WERI-Rb-1 (cell line): Measurements from ENCODE around the gene C1QTNF5.

ENCODE experiments used
- DNase-seq: peaks from one replicate; pipeline ENCODE4 v3.0.0-alpha.2; 2020
- H3K27ac ChIP-seq: fragments of 250-450 bp; sonication (Bioruptor Pico); 2 replicates; pipeline ENCODE4 v1.5.1; 2020; ENCODE audit warnings: mild to moderate bottlenecking, moderate library complexity
- H3K27me3 ChIP-seq: fragments of 250-450 bp; sonication (Bioruptor Pico); 2 replicates; pipeline ENCODE4 v1.5.1; 2021; ENCODE audit warnings: mild to moderate bottlenecking, low read depth, moderate library complexity; ENCODE audit not compliant: insufficient read depth, severe bottlenecking
- H3K36me3 ChIP-seq: fragments of 250-450 bp; sonication (Bioruptor Pico); 2 replicates; pipeline ENCODE4 v1.5.1; 2020; ENCODE audit warnings: mild to moderate bottlenecking, moderate library complexity
- H3K4me3 ChIP-seq: 2 replicates; pipeline ENCODE4 v1.5.1; 2011; ENCODE audit warnings: low read depth, mild to moderate bottlenecking, control low read depth, low read length
- H3K9me3 ChIP-seq: fragments of 250-450 bp; sonication (Bioruptor Pico); 2 replicates; pipeline ENCODE4 v1.5.1; 2021; ENCODE audit warnings: mild to moderate bottlenecking, moderate library complexity; ENCODE audit not compliant: severe bottlenecking
- TF ChIP-seq, protein P1 (sequence below): IDR thresholded peaks from 2 replicates; pipeline ENCODE4 v1.5.1; 2011; ENCODE audit warnings: low read depth, mild to moderate bottlenecking, control low read depth, inconsistent platforms, low read length

C1QTNF5 gene

DNA sequence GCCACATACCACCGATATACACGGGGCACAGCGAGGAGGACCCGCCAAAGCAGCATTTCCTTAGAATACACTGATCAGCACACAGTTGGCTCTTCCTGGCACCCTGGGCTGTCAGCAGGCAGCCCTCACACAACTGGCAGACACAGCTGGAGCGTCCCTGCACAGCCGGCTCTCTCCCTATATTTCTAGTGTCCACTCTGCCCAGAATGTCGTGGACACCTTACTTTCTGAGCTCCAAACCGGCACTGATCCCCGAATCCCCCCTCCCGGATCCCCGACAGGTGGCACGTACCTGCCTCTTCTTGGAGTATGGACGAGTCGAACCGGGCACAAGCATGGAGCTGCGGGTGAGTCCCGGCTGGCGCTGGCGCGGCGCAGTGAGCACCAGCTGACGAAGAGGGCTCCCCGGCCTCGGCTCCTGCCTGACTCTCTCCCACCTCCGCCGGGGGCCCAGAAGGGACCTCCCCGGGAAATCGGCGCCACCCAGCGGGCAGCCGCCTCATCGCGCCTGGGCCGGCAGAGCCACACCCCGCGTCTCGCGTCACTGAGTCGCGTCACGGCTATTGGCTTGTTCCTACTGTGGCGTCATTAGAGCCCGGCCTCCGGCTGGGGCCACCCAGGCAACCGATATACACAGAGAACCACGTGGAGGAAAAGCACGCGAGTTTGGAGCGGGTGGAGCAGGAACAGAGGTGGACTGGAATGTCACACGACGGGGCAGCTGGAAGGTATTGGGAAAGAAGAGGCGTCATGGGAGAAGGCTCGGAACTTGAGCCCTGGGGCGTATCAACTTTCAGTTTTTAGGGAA, 40.7 kb upstream of the C1QTNF5 start, which contains the start of gene USP2:
Gene USP2 (minus strand): TSS at position 510 of the 808 bp plus-strand sequence. CDS start 8,210 bp downstream, outside the sequence.
- Histone ChIP-seq H3K27me3 (peaks cover 5% of the 10 kb centered on the region), H3K4me3 (peak within 1 kb of the TSS; percentile 40), H3K36me3 (no peaks in the 10 kb centered on the region), H3K27ac (no peak within 1 kb of the TSS), H3K9me3 (no peaks in the 10 kb centered on the region)
- peak; percentile 95 for DNase-seq
- TF ChIP-seq, protein P1, sequence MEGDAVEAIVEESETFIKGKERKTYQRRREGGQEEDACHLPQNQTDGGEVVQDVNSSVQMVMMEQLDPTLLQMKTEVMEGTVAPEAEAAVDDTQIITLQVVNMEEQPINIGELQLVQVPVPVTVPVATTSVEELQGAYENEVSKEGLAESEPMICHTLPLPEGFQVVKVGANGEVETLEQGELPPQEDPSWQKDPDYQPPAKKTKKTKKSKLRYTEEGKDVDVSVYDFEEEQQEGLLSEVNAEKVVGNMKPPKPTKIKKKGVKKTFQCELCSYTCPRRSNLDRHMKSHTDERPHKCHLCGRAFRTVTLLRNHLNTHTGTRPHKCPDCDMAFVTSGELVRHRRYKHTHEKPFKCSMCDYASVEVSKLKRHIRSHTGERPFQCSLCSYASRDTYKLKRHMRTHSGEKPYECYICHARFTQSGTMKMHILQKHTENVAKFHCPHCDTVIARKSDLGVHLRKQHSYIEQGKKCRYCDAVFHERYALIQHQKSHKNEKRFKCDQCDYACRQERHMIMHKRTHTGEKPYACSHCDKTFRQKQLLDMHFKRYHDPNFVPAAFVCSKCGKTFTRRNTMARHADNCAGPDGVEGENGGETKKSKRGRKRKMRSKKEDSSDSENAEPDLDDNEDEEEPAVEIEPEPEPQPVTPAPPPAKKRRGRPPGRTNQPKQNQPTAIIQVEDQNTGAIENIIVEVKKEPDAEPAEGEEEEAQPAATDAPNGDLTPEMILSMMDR: peak; percentile 92

DNA sequence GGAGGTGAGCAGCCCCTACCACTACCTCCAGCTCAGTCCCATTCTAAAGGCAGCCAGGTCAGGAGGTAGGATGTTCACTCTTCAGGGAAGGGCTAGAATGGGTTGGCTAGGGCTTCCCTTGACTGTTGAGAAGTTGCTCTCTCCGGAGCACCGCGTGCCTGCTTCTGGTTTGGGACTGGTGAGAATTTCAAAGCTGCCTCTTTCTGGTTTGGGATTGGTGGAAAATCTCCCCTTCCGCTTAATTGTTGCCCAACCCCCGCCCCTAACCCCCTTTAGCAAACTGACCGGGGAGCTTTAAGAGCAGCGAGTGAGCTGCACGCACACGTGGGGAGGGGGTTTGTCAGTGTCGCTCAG, 40.1 kb upstream of the C1QTNF5 start:
- Histone ChIP-seq H3K9me3 (no peaks in the 10 kb centered on the region), H3K27me3 (peaks cover 5% of the 10 kb centered on the region), H3K27ac (no peak overlapping the region), H3K36me3 (no peaks in the 10 kb centered on the region), H3K4me3 (peak overlapping the region; percentile 40)
- TF ChIP-seq, protein P1: no peak
- no peak for DNase-seq

DNA sequence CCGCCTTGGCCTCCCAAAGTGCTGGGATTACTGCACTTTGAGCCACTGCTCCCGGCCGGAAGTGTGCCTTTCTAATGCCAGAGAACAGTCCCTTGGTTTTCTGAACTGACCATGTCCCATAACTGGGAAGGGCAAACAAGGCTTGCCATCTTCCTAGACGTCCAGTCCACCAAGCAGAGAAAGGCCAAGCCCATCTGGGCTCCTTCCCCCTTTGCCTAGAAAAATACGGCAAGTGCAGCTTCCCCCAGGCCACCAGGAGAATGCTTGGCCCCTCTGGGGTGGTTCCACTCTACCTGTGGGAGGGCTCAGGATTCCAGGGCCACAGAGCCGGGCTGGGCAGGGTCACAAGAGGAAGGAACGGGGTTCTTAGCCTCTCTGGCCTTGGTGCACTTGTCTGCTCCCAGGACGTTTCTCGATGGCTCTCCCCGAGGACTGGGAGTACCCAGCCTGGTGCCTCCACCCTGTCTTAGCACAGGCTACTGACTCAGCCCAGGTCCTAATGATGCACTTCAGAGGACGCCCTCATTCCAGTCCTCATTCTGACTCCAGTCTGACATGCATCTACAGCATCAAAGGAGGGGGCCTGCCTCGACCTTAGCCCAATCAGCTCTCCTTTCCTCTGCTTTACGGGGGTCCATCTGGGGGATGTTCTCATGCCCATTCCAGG, 39.6 kb upstream of the C1QTNF5 start:
- Histone ChIP-seq H3K36me3 (no peaks in the 10 kb centered on the region), H3K9me3 (no peaks in the 10 kb centered on the region), H3K27ac (no peak overlapping the region), H3K27me3 (peaks cover 5% of the 10 kb centered on the region), H3K4me3 (no peak overlapping the region)
- TF ChIP-seq, protein P1: no peak
- DNase-seq: no peak

DNA sequence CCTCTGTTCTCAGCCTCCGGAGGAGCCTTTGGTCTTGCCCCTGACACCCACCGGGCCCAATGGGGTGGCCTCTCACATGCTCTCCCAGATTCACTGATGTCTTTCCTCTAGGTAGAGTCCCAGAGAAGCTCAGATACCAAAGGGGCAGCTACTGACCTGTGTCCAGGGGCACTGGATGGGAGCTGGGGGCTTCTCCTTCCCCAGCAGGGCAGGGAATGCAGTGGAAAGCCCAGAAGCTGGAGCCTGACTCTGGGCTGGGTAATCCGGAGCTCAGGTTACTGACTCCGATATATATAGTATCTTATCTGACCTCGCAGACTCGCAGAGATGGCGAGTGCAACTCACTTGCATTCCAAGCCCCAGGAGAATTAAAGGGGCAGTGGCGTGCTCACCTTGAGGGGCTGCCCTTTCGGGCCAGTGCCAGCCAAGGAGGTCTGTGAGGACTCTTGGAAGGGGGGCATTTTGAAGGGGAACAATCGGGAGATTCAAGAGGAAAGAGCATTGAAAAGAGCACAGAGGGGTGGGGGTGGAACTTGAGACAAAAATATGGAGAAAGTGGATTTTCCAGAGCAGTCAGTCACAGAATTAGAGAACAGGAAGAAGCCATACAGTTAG, 38.3 kb upstream of the C1QTNF5 start:
- TF ChIP-seq, protein P1: no peak
- Histone ChIP-seq H3K27me3 (peaks cover 5% of the 10 kb centered on the region), H3K36me3 (no peaks in the 10 kb centered on the region), H3K4me3 (peak overlapping the region; percentile 15), H3K9me3 (no peaks in the 10 kb centered on the region), H3K27ac (peak overlapping the region; percentile 22; the same call in 1 of the 2 replicates)
- DNase-seq: peak; percentile 59

DNA sequence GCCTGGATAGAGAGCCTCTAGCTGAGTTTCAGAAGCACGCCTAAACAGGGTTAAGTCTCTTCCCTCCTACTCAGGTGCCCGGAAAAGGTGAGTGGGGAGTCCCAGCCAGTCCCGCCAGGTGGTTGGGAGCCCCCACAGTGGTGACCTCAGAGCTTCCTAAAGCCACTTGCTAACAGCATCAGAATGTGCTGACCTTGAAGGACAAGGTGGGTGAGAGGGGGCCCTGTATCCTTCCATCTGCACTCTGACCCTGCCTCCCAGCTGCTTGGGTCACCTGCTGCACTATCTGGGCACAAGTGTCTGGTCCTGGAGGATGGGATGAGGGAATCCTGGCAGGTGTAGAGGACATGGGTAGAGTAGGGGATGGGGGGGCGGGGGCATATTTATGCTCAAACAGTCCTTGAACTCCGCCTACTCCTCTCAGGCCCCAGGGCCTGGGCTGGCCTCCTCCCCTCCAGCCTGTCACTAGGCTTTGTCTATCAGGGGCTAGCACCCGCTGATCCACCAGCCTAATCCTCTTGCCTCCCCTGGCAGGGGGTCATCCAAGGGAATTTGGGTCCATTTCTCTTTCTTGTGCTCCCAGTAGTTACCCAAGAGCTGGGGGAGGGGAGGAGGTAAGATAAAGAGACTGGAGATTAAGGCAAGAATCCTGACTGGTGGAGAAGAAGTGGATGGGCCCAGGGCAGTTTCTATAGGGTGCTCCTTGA, 37.4 kb upstream of the C1QTNF5 start:
- no peaks in the 10 kb centered on the region for H3K36me3 ChIP-seq
- peak overlapping the region; percentile 46 for H3K27ac ChIP-seq
- TF ChIP-seq, protein P1: no peak
- H3K9me3 ChIP-seq: no peaks in the 10 kb centered on the region
- DNase-seq: peak; percentile 92
- peaks cover 2% of the 10 kb centered on the region for H3K27me3 ChIP-seq
- H3K4me3 ChIP-seq: no peak overlapping the region
